SKM-1 (cell line): Measurements from ENCODE around the gene ALDH8A1.

Source experiments
- DNase-seq: peaks from one replicate; lab custom pipeline; 2025; ENCODE audit not compliant: unreplicated experiment; lab: John Stamatoyannopoulos, UW

Gene ALDH8A1

GRCh38 chr6:134951494-134952263 is 1.8 kb upstream of the ALDH8A1 start:
- DNase-seq: no peak

GRCh38 chr6:134950482-134950881 is 581 bp upstream of the ALDH8A1 start:
- DNase-seq: no peak

DNA sequence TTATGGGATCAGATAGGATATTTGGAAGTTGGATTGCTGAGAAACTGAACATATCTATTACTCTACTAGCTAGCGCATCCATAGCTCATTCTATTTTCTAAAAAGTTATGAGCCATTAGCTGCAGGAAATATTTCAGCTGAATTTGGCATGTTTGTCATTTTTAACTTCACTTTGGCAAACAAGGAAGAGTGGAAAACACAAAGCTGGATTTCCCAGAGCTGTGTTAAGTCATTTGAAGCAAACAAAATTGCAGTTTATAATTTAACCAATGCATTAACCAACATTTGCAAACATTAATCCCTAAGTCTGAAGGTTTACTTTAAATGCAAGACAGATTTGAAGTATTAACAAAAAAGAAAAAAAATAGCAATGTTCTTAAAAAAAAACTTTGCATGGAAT is 1.2 kb downstream of the ALDH8A1 start:
- no peak for DNase-seq

DNA sequence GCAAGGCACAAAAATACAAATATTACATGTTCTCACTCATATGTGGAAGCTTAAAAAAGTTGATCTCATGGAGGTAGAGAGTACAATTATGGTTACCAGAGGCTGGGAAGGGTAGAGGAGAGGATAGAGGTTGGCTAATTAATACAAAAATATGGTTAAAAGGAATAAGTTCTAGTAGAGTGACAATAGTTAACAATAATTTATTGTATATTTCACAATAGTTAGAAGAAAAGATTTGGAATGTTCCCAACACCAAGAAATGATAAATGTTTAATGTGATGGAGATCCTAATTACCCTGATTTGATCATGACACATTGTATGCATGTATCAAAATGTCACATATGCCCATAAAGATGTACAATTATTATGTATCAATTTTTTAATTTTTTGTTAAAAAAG is 1.8 kb downstream of the ALDH8A1 start:
- DNase-seq: no peak

DNA sequence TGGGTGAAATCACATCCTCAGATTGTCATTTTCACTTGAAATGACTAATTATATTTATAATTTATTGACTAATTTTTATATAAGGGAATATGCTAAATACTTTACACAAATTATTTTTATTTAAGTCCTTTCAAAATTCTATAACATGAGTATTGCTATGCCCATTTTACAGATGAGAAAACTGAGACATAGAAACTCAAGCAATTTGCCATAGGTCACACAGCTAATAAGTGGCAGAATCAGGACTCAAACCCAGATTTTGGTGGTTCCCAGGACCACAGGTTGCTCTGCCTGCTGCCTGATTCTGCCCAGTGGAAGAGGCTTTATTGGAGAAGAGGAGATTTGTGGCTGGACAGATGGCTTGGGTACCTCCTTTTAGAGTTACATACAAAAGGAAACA is 4.9 kb downstream of the ALDH8A1 start:
- DNase-seq: no peak

- DNase-seq: no peak
These were observed 6.3 kb downstream of the ALDH8A1 start for GRCh38 chr6:134943522-134944111.

GRCh38 chr6:134938896-134939295 is 11.0 kb downstream of the ALDH8A1 start:
- DNase-seq: no peak

- no peak for DNase-seq
These were observed 12.5 kb downstream of the ALDH8A1 start for GRCh38 chr6:134937426-134937825.

DNA sequence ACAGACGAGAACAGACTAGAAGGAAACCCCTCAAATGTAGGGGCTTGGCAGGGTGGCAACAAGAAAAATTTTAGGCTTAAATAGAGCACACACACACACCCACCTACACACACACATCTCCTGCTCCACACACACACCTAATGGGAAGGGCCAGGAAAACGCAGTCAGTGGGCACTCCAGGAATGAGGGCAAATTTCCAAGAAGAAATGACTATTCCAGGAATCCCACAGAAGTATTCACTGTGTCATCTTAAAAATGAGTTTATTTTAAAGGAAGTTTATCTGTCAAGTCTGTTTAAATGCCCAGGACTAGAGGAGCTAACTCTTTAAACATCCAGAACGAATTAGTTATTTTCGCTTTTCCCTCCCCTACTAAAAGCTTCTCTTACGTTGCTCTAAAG is 13.0 kb downstream of the ALDH8A1 start:
- no peak for DNase-seq

DNA sequence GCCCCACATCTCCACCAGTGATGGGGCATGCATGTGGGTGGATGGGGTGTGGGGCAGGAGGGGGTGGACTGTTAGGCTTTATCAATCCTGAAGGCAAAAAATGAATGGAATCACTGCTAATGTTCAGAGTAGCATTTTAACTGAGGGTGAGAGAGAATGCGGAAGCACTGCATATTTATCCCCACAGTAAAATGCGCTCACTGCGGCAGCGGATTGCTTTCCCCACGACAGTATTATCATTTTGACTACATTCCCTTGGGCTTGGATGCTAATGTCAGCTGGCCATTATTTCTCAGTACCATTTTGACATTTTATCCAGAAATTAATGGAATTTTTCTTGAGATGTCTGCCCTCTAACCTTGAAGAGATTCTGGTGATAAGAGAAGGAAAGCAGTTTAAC is 13.4 kb downstream of the ALDH8A1 start:
- DNase-seq: no peak

DNA sequence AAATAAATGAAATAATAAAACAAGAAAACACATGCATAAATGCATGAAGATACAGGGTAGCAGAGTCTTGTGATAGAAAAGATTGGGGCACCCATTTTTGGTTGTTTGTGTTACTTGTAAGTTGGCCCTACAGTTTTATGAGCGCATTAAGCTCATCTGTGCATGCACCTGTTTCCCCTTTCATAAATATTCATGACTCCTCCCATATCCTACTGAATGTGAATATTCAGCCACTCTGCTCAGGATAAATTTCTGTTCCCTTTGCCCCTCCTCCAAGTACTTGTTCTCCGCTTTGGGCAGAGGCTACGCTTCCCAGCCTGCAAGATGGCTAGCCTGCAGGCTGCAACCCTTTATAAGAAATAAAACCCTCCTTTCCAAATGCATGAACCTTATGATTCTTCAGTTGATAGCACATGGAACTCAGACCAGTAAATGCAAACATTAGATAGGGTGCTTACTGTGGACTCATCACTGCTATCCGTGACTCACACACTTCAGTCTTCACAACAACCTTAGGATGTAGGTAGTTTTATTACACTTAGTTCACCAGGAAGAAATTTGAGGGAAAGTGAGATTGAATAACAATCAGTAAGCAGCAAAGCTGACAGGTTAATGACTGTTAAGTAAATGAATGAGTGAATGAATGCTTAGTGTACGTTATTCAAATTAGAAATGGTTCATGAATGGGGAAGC is 15.0 kb downstream of the ALDH8A1 start:
- DNase-seq: no peak

DNA sequence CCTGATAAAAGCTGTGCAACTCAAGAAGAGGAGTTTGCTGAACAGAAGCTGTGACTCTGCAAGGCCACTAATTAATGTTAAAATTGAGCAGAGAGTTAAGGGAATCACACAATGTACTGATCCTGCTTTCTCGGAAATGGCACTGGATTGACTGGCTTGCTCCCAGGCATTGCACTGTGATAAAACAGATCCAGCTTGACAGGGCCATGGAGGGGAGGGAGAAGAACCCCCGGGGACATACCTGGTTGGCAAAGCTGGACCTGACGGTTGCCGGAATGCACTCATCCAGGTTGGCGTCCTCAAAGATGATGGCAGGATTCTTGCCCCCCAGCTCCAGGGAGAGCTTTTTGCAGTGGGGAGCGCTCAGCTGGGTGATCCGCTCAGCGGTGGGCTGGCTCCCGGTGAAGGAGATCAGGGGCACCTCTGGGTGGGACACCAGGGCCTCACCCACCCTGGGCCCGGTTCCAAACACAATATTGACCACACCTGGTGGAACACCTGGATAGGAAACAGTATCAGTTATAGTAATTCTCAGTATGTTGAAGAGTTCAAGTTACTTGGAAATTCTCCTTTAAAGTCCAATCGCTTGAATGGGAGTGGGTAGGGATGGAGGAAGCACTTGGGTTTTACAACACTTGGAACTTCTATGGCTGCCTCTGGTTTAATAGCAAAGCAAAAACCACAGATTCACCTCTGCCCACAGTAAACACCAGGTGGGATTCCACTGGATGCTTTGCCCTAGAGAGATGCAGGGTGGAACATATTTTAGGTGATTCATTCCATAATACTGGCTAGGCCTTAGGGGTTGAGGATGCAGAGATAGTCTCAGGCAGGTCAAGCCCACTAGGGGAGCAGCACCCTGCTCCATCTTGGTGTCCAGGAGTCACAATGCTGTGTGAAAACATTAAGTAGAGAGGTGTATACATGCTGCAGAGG is 17.1 kb downstream of the ALDH8A1 start:
- no peak for DNase-seq

DNA sequence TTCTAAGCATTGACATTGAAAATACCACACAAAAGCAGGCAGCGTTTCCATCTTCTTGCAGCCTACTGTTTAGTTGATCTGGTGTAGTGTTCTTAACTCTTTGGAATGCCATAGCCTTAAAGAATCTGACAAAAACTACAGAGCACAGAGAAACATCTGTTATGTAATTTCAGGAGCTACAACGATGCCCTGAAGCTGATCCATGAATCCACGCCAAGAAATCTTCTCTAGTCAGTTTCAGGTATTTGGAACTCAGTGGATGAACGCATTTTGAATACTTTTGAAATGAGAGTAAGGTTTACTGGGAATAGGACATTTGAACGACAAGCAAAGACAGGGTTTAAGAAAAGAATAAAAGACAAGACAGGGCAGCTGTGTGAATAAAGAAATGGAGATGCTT is 17.8 kb downstream of the ALDH8A1 start:
- no peak for DNase-seq

DNA sequence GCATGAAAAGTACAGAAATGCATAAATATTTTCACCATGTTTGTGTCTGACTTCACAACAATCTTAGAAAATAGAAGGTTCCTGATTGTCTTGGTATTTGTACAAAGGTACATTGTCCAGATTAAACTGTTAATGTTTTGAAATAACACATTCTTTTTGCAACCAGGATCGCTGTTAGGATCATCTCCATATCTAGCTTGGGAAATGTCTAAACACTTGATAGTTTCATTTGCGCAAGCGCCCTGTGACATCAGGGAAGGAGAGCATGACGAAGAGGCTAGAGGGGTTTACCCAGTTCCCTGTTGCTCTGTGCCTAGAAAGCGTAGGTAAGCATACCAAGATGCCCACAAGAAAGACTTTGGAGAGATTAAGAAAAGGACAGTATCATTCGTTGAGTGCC is 19.4 kb downstream of the ALDH8A1 start:
- DNase-seq: no peak

GRCh38 chr6:134928151-134928900 is 21.6 kb downstream of the ALDH8A1 start:
- DNase-seq: no peak

GRCh38 chr6:134925800-134926199 is 24.1 kb downstream of the ALDH8A1 start:
- no peak for DNase-seq

DNA sequence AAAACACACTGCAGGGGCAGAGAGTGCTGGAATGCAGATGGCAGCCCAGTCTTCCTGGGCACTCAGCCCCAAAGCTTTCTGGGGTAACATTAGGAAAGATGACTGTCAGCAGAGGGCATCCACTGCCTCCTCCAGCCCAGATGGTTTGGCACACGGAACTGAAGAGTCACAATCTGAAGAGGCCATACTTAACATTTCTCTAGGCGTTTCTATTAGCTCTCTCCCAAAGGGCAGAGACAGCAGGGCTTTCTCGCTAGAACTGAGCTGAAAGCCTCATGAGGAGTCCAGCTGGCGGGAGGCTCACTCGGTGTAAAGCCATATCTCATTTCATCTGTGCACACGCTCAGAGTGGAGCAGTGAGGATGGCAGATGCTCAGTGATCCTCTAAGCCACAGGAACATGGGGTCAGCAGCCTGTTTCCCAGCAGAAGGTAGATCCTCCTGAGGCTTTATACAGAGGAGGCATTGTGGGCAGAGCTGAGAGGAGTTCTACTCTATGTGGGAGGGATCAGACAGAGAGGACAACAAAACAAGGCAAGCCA is 28.1 kb downstream of the ALDH8A1 start:
- DNase-seq: no peak

- DNase-seq: no peak
These were observed 28.6 kb downstream of the ALDH8A1 start for GRCh38 chr6:134921276-134921675.

DNA sequence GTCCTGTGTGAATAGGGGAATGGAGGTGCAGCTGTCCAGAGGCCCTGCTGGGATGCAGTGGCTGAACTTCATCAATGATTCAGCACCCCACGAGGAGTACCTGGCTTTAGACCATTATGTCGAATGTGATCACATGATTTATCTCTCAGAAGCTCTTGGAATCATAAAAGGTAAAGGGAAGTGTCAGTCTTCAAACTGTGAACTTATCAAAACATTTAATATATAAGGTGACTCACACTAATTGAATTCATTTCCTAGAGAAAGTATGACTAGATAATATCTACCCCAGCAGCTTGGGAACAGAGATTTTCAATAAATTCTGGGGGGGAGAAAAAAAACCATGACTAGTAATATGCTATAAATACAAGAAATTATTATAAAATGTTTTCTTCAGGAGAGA is 29.5 kb downstream of the ALDH8A1 start:
- DNase-seq: no peak

GRCh38 chr6:134918418-134918961 is 31.4 kb downstream of the ALDH8A1 start:
- DNase-seq: no peak
